ENCODE measurements around the gene RRP1B.
"Not testable (repeated sequence)": the region's sequence is repeated elsewhere in the genome, so short reads cannot be mapped to it uniquely, and the experiment has no call there.

RRP1B gene

GRCh38 chr21:43675871-43676270 is 16.5 kb downstream of the RRP1B start:
- TF ChIP-seq EZH2 (IDR thresholded peaks at IDR 0.05; ENCODE audit: borderline replicate concordance, low read depth, low read length, severe bottlenecking) (no peak), CTCF (IDR thresholded peaks at IDR 0.05; ENCODE audit: borderline replicate concordance, extremely low read depth, low read length, poor library complexity, severe bottlenecking) (no peak)
- H3K4me3 ChIP-seq (ENCODE audit: low read depth in 1 of 2, low read length in 2 of 2), result no peak overlapping the region
- peaks cover 11% of the 10 kb centered on the region; the same call in 1 of the 2 replicates for H4K20me1 ChIP-seq (ENCODE audit: insufficient read depth, low read length)
- H3K4me2 ChIP-seq (ENCODE audit: insufficient read depth, low read length), result no peak overlapping the region
- H2AFZ ChIP-seq (ENCODE audit: low read depth, low read length), result no peak overlapping the region
- no peak overlapping the region for H3K9ac ChIP-seq (ENCODE audit: low read depth, low read length)
- peaks cover 30% of the 10 kb centered on the region; the same call in 1 of the 2 replicates for H3K79me2 ChIP-seq (ENCODE audit: insufficient read depth, low read length)
- no peaks in the 10 kb centered on the region for H3K9me3 ChIP-seq (ENCODE audit: insufficient read depth, low read length, severe bottlenecking)
- no peak overlapping the region for H3K27ac ChIP-seq (ENCODE audit: low read length)
- H3K36me3 ChIP-seq (ENCODE audit: insufficient read depth, low read length), result peaks cover 91% of the 10 kb centered on the region
- no peak for DNase-seq
- no peaks in the 10 kb centered on the region for H3K27me3 ChIP-seq (ENCODE audit: insufficient read depth, low read length, poor library complexity)
- ATAC-seq (ENCODE audit: insufficient read depth, low read depth), result no peak
- H3K4me1 ChIP-seq (ENCODE audit: insufficient read depth, low read length), result no peaks in the 10 kb centered on the region

GRCh38 chr21:43676391-43676790 is 17.0 kb downstream of the RRP1B start:
- Histone ChIP-seq H3K27me3 (ENCODE audit: insufficient read depth, low read length, poor library complexity) (no peaks in the 10 kb centered on the region), H3K36me3 (ENCODE audit: insufficient read depth, low read length) (peaks cover 88% of the 10 kb centered on the region), H3K4me3 (ENCODE audit: low read depth in 1 of 2, low read length in 2 of 2) (no peak overlapping the region), H3K79me2 (ENCODE audit: insufficient read depth, low read length) (peaks cover 25% of the 10 kb centered on the region; the same call in 1 of the 2 replicates), H3K9me3 (ENCODE audit: insufficient read depth, low read length, severe bottlenecking) (no peaks in the 10 kb centered on the region), H4K20me1 (ENCODE audit: insufficient read depth, low read length) (peaks cover 6% of the 10 kb centered on the region; the same call in 1 of the 2 replicates), H2AFZ (ENCODE audit: low read depth, low read length) (no peak overlapping the region), H3K4me2 (ENCODE audit: insufficient read depth, low read length) (no peak overlapping the region), H3K27ac (ENCODE audit: low read length) (no peak overlapping the region), H3K4me1 (ENCODE audit: insufficient read depth, low read length) (no peaks in the 10 kb centered on the region), H3K9ac (ENCODE audit: low read depth, low read length) (no peak overlapping the region)
- DNase-seq (no peak), ATAC-seq (ENCODE audit: insufficient read depth, low read depth) (no peak)
- TF ChIP-seq CTCF (IDR thresholded peaks at IDR 0.05; ENCODE audit: borderline replicate concordance, extremely low read depth, low read length, poor library complexity, severe bottlenecking) (no peak), EZH2 (IDR thresholded peaks at IDR 0.05; ENCODE audit: borderline replicate concordance, low read depth, low read length, severe bottlenecking) (no peak)

GRCh38 chr21:43679951-43680350 is 20.6 kb downstream of the RRP1B start:
- H3K79me2 ChIP-seq (ENCODE audit: insufficient read depth, low read length), result peaks cover 16% of the 10 kb centered on the region; the same call in 1 of the 2 replicates
- no peaks in the 10 kb centered on the region for H3K27me3 ChIP-seq (ENCODE audit: insufficient read depth, low read length, poor library complexity)
- no peaks in the 10 kb centered on the region for H3K4me1 ChIP-seq (ENCODE audit: insufficient read depth, low read length)
- H3K36me3 ChIP-seq (ENCODE audit: insufficient read depth, low read length), result peaks cover 90% of the 10 kb centered on the region
- H3K4me2 ChIP-seq (ENCODE audit: insufficient read depth, low read length), result no peak overlapping the region
- DNase-seq, result no peak
- H2AFZ ChIP-seq (ENCODE audit: low read depth, low read length), result no peak overlapping the region
- H3K9me3 ChIP-seq (ENCODE audit: insufficient read depth, low read length, severe bottlenecking), result no peaks in the 10 kb centered on the region
- H4K20me1 ChIP-seq (ENCODE audit: insufficient read depth, low read length), result peaks cover 9% of the 10 kb centered on the region; the same call in 1 of the 2 replicates
- no peak overlapping the region for H3K27ac ChIP-seq (ENCODE audit: low read length)
- no peak overlapping the region for H3K4me3 ChIP-seq (ENCODE audit: low read depth in 1 of 2, low read length in 2 of 2)
- TF ChIP-seq EZH2 (IDR thresholded peaks at IDR 0.05; ENCODE audit: borderline replicate concordance, low read depth, low read length, severe bottlenecking) (no peak), CTCF (IDR thresholded peaks at IDR 0.05; ENCODE audit: borderline replicate concordance, extremely low read depth, low read length, poor library complexity, severe bottlenecking) (no peak)
- no peak for ATAC-seq (ENCODE audit: insufficient read depth, low read depth)
- no peak overlapping the region for H3K9ac ChIP-seq (ENCODE audit: low read depth, low read length)

GRCh38 chr21:43680421-43680820 is 21.1 kb downstream of the RRP1B start:
- H4K20me1 ChIP-seq (ENCODE audit: insufficient read depth, low read length), result peaks cover 12% of the 10 kb centered on the region
- H3K36me3 ChIP-seq (ENCODE audit: insufficient read depth, low read length), result peaks cover 90% of the 10 kb centered on the region
- H3K9ac ChIP-seq (ENCODE audit: low read depth, low read length); DNase-seq; H3K4me2 ChIP-seq (ENCODE audit: insufficient read depth, low read length); H3K4me3 ChIP-seq (ENCODE audit: low read depth in 1 of 2, low read length in 2 of 2); H3K27ac ChIP-seq (ENCODE audit: low read length); H3K9me3 ChIP-seq (ENCODE audit: insufficient read depth, low read length, severe bottlenecking); H2AFZ ChIP-seq (ENCODE audit: low read depth, low read length); H3K4me1 ChIP-seq (ENCODE audit: insufficient read depth, low read length); H3K27me3 ChIP-seq (ENCODE audit: insufficient read depth, low read length, poor library complexity); ATAC-seq (ENCODE audit: insufficient read depth, low read depth): not testable (repeated sequence)
- peaks cover 14% of the 10 kb centered on the region; the same call in 1 of the 2 replicates for H3K79me2 ChIP-seq (ENCODE audit: insufficient read depth, low read length)
